Suprapubic skin (tissue), 4 donors: ENCODE results near the gene EAF1. TPM values are rescaled to one million over a fixed set of nuclear protein-coding genes. Genes with fewer than 3 reads are reported as not detected.

Source experiments
- DNase-seq, 2 donors: peaks; one replicate each; pipeline ENCODE4 v3.0.0-alpha.2; 2019; ENCODE audit warnings: low spot score in 2 of 2
- H3K27ac ChIP-seq: fragments of 200-600 bp; sonication (generic); one replicate; pipeline ENCODE4 v1.5.1; 2019
- H3K27me3 ChIP-seq: fragments of 200-600 bp; sonication (generic); one replicate; pipeline ENCODE4 v1.5.1; 2019
- H3K36me3 ChIP-seq: fragments of 200-600 bp; sonication (generic); one replicate; pipeline ENCODE4 v1.5.1; 2019
- H3K4me1 ChIP-seq: fragments of 200-600 bp; sonication (generic); one replicate; pipeline ENCODE4 v1.5.1; 2019
- H3K4me3 ChIP-seq: fragments of 200-600 bp; sonication (generic); one replicate; pipeline ENCODE4 v1.5.1; 2019; ENCODE audit warnings: mild to moderate bottlenecking
- H3K9me3 ChIP-seq: fragments of 200-600 bp; sonication (generic); one replicate; pipeline ENCODE4 v1.5.1; 2019
- CTCF ChIP-seq, 2 donors: fragments of 200-600 bp in 1 of 2; fragments of 450-650 bp in 1 of 2; sonication (generic) in 1 of 2; IDR thresholded peaks; one replicate each; pipeline ENCODE4 v1.5.1; 2016 to 2019; ENCODE audit warnings: antibody characterized with exemption in 2 of 2, mild to moderate bottlenecking in 1 of 2, moderate library complexity in 1 of 2
- EP300 ChIP-seq: sonication (generic); formaldehyde crosslinking; IDR thresholded peaks from one replicate; pipeline ENCODE4 v1.6.1; 2017; ENCODE audit warnings: antibody characterized with exemption
- POLR2A ChIP-seq, 2 donors: fragments of 450-650 bp; IDR thresholded peaks; one replicate each; pipeline ENCODE4 v1.6.1; 2017; ENCODE audit warnings: antibody characterized with exemption in 2 of 2, mild to moderate bottlenecking in 2 of 2, moderate library complexity in 2 of 2
- POLR2AphosphoS5 ChIP-seq, 3 donors: sonication (generic); formaldehyde crosslinking; IDR thresholded peaks; one replicate each; pipeline ENCODE4 v1.6.1; 2017; ENCODE audit warnings: antibody characterized with exemption in 3 of 3
- WGBS: methylation state at CpG from one replicate; pipeline ENCODE4 v1.1.5; 2018; 5-methylcytosine and 5-hydroxymethylcytosine counted together
- total RNA-seq, 4 donors: library from RNA; depleted of rRNA; stranded (reverse); fragments of >200 nt; gene quantifications; one replicate each; pipeline ENCODE4 v1.1.0, GENCODE V29; 2016

EAF1 gene
- total RNA-seq, 4 donors from 2014 or later = 33.4 to 52.3 (median 42.7) TPM

GRCh38 chr3:15450438-15451215 is 23.2 kb downstream of the EAF1 start:
- TF ChIP-seq CTCF (IDR thresholded peaks at IDR 0.05) = no peak
- TF ChIP-seq POLR2AphosphoS5 (IDR thresholded peaks at IDR 0.05) = no peak
- H3K4me3 ChIP-seq = no peak overlapping the region
- H3K4me1 ChIP-seq = no peaks in the 10 kb centered on the region
- no peak overlapping the region for H3K27ac ChIP-seq
- H3K36me3 ChIP-seq = peaks cover 8% of the 10 kb centered on the region
- H3K9me3 ChIP-seq = no peaks in the 10 kb centered on the region
- WGBS = 97% methylated on average over 10 of the region's 12 CpGs
- DNase-seq = peak in 1 of 2 donors; percentile 73
- no peaks in the 10 kb centered on the region for H3K27me3 ChIP-seq

- no peaks in the 10 kb centered on the region for H3K9me3 ChIP-seq
- peaks cover 8% of the 10 kb centered on the region for H3K36me3 ChIP-seq
- H3K27me3 ChIP-seq = no peaks in the 10 kb centered on the region
- no peaks in the 10 kb centered on the region for H3K4me1 ChIP-seq
- no peak overlapping the region for H3K4me3 ChIP-seq
- H3K27ac ChIP-seq = no peak overlapping the region
- no peak for TF ChIP-seq EP300
- TF ChIP-seq CTCF (IDR thresholded peaks at IDR 0.05) = no peak
- 88% methylated on average over 18 of the region's 18 CpGs for WGBS
- DNase-seq = peak in 1 of 2 donors; percentile 56
These were observed 24.1 kb downstream of the EAF1 start for GRCh38 chr3:15451216-15452113.

DNA sequence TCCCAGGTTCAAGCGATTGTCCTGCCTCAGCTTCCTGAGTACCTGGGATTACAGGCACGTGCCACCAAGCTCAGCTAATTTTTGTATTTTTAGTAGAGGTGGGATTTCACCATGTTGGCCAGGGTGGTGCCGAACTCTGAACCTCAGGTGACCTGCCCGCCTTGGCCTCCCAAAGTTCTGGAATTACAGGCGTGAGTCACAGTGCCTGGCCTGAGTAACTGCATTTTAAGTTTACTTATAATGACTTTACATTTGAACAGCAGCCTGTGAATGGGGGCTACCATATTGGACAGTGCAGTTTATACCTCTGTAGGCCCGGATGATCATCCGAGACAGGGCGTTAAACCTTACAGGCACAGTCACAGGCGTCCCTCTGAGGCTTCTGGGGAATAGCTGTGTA is 24.8 kb downstream of the EAF1 start:
- Histone ChIP-seq H3K27ac (no peak overlapping the region), H3K4me1 (no peaks in the 10 kb centered on the region), H3K36me3 (peaks cover 8% of the 10 kb centered on the region), H3K4me3 (no peak overlapping the region), H3K27me3 (no peaks in the 10 kb centered on the region), H3K9me3 (no peaks in the 10 kb centered on the region)
- DNase-seq = peak in 1 of 2 donors; percentile 31
- no peak for TF ChIP-seq POLR2AphosphoS5 (IDR thresholded peaks at IDR 0.05)
- TF ChIP-seq POLR2A (IDR thresholded peaks at IDR 0.05) = no peak
- TF ChIP-seq EP300 = no peak
- TF ChIP-seq CTCF (IDR thresholded peaks at IDR 0.05) = no peak
- WGBS = 90% methylated on average over 9 of the region's 9 CpGs

- Histone ChIP-seq H3K36me3 (peaks cover 8% of the 10 kb centered on the region), H3K4me1 (no peaks in the 10 kb centered on the region), H3K4me3 (no peak overlapping the region), H3K9me3 (no peaks in the 10 kb centered on the region), H3K27me3 (no peaks in the 10 kb centered on the region), H3K27ac (no peak overlapping the region)
- WGBS = 76% methylated on average over 5 of the region's 5 CpGs
- TF ChIP-seq POLR2A (IDR thresholded peaks at IDR 0.05) (no peak), CTCF (IDR thresholded peaks at IDR 0.05) (no peak), POLR2AphosphoS5 (IDR thresholded peaks at IDR 0.05) (no peak), EP300 (no peak)
- DNase-seq = peak in 1 of 2 donors; percentile 23
These were observed 25.6 kb downstream of the EAF1 start for GRCh38 chr3:15452961-15453360.

DNA sequence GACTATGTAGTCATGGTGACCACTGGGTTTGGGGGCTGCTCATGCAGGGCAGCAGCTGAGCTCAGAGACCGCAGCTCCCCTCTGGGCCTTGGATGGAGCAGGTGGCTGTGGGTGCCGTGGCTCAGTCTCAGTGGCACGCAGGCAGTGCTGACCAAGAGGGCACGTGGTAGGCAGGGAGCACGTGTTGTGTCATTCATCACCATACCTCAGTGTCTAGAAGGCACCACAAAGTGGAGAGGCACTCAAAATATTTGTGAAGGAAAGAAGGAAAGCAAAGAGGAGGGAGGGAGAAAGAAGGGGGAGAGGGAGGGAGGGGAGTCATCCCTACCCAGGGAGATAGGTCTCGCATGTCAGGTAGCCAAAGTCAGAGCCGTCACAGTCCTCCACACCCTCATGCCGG is 26.1 kb downstream of the EAF1 start:
- DNase-seq = peak in 1 of 2 donors; percentile 24
- Histone ChIP-seq H3K9me3 (no peaks in the 10 kb centered on the region), H3K27ac (no peak overlapping the region), H3K27me3 (no peaks in the 10 kb centered on the region), H3K4me3 (no peak overlapping the region), H3K4me1 (no peaks in the 10 kb centered on the region), H3K36me3 (peaks cover 8% of the 10 kb centered on the region)
- TF ChIP-seq POLR2AphosphoS5 (IDR thresholded peaks at IDR 0.05) (no peak), CTCF (IDR thresholded peaks at IDR 0.05) (no peak), EP300 (no peak), POLR2A (IDR thresholded peaks at IDR 0.05) (no peak)
- 65% methylated on average over 8 of the region's 8 CpGs for WGBS
